Measurements from ENCODE around the gene OR2V1.

OR2V1 gene

DNA sequence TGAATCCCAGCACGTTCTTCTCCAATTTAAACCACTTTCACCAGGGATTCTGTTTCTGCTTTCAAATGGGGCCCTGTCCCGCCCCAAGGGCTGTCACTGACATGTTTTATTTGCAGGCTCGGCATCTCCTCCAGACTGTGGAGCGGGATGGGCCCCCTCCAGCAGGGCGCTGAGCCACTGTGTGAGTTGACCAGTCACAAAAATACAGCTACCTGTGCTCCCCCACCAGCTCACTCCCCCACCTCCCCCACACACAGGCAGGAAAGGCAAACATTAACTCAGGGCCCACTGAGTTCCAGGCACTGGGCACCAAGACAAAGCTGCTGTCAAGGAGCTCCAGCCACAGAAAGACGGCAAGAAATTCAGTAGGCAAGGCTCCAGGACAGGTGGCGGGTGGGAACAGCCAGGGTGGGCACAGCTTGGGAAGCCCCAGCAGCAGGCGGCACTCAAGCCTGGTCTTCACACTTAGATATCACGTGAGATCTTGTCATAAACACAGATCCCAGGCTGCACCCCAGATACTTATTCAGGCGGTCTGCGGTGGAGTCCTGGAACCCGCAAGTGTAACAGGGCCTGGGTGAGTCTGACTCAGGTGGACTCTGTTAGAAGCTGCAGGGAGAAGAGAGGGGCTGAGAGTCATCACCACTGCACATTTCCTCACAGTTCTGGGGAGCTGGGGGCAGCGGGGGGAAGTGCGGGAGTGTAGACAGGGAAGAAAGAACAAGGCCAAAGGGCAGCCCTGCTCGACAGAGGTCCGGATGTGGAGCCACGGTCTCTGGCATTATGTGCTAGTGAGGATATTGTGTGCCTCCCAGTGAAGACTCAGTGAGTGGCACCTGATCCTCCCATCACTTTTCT, 44.7 kb downstream of the OR2V1 start:
- in situ Hi-C loops (cut with HindIII; ENCODE audit: low pct_unique_long_range_greater_than_20kb, low sequenced_read_pairs), result no loop called here
- no peak for TF ChIP-seq JUND (IDR thresholded peaks at IDR 0.05; ENCODE audit: low read depth)

DNA sequence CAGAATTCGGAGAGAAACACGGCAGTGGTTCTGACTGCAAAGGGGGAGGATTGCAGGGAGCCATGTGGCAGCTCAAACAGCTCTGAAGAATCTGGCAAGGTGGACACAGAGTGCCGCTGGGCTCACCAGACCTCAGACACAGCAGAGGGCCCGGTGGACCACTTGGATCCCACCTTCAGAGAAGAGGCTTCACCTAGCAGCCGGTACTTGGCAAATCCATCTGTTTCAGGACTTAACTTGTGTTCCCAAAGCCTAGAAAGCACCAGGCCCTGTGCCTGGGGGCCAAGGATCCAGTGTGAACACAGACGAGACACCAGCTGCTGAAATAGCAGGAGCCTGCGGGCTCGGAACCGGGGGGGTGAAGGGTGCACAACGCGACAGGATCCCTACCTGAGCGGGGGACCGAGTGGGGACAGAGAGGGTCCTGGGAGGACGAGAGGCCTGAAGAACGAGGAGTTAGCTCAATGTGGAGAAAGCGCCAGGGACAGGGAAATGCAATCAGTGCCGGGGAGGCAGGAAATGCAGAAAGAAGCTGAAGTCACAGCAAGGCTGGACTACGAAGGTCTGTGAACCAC, 46.3 kb downstream of the OR2V1 start:
- in situ Hi-C loops (cut with HindIII; ENCODE audit: low pct_unique_long_range_greater_than_20kb, low sequenced_read_pairs), result no loop called here
- no peak for TF ChIP-seq JUND (IDR thresholded peaks at IDR 0.05; ENCODE audit: low read depth)
- DNase-seq (ENCODE audit: low read depth in 1 of 2, low spot score in 1 of 2), result no peak

More for the DNA sequence above, 44.7 kb downstream of the OR2V1 start:
- no peak for DNase-seq (ENCODE audit: low read depth in 1 of 2, low spot score in 1 of 2)

DNA sequence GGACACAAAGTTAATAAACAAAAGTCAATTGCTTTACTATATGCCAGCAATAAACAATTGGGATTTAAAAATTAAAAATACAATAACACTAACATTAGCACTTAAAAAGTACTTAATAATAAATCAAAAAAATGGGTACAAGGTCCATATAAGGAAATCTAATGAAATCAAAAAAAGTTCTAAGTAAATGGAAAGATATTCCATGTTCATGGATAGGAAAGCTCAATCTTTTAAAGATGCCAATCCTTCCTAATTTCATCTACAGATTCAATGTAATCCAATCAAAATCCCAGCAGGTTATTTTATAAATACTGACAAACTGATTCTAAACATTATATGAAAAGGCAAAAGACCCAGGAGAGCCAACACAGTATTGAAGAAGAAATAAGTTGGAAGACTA, 49.0 kb downstream of the OR2V1 start:
- no peak for DNase-seq (ENCODE audit: low read depth in 1 of 2, low spot score in 1 of 2)
- no peak for TF ChIP-seq JUND (IDR thresholded peaks at IDR 0.05; ENCODE audit: low read depth)
- in situ Hi-C loops (cut with HindIII; ENCODE audit: low pct_unique_long_range_greater_than_20kb, low sequenced_read_pairs), result no loop called here

DNA sequence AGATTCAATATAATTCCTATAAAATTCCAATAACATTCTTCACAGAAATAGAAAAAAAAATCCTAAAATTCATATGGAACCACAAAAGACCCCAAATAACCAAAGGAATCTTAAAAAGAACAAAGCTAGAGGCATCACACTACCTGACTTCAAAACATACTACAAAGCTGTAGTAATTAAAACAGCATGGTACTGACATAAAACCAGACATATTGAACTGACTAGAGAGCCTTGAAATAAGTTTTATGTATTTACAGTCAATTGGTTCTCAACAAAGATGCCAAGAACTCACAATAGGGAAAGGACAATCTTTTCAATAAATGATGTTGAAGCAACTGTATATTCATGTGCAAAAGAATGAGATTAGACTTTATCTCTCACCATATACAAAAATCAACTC, 54.0 kb downstream of the OR2V1 start:
- in situ Hi-C loops (cut with HindIII; ENCODE audit: low pct_unique_long_range_greater_than_20kb, low sequenced_read_pairs), result no loop called here
- no peak for TF ChIP-seq JUND (IDR thresholded peaks at IDR 0.05; ENCODE audit: low read depth)
- DNase-seq (ENCODE audit: low read depth in 1 of 2, low spot score in 1 of 2), result no peak
